ENCODE results near the gene PLCL1. TPM values are rescaled to one million over a fixed set of nuclear protein-coding genes. Genes with fewer than 3 reads are reported as not detected.
A peak's percentile ranks its signal among the peaks of the same experiment; 100 is the strongest.

The PLCL1 gene
- total RNA-seq, result 0.23 TPM

GRCh38 chr2:197804049-197804757, at the start of gene PLCL1:
PLCL1 (plus strand) TSS chr2:197804593.
- peak; percentile 90 for DNase-seq (ENCODE audit: low spot score)
- ATAC-seq, result peak; percentile 95

- no peak for DNase-seq (ENCODE audit: low spot score)
- ATAC-seq, result no peak
These were observed 45.4 kb upstream of the PLCL1 start for GRCh38 chr2:197759013-197759412.

- ATAC-seq (no peak), DNase-seq (ENCODE audit: low spot score) (no peak)
These were observed 44.6 kb upstream of the PLCL1 start for GRCh38 chr2:197759625-197760292.

- ATAC-seq, result no peak
- DNase-seq (ENCODE audit: low spot score), result no peak
These were observed 44.1 kb upstream of the PLCL1 start for GRCh38 chr2:197760293-197760657.

GRCh38 chr2:197777823-197778407, 26.5 kb upstream of the PLCL1 start:
- ATAC-seq (peak; percentile 62), DNase-seq (ENCODE audit: low spot score) (no peak)

GRCh38 chr2:197779261-197779660, 25.1 kb upstream of the PLCL1 start:
- DNase-seq (ENCODE audit: low spot score) (no peak), ATAC-seq (no peak)

- DNase-seq (ENCODE audit: low spot score) (no peak), ATAC-seq (no peak)
These were observed 22.3 kb upstream of the PLCL1 start for GRCh38 chr2:197782126-197782525.

GRCh38 chr2:197784956-197785941, 19.1 kb upstream of the PLCL1 start, which contains the start of gene BOLL:
BOLL (minus strand) TSS chr2:197785319; CDS start chr2:197781850, 3,469 bp downstream.
- no peak for ATAC-seq

GRCh38 chr2:197786010-197786877, 18.1 kb upstream of the PLCL1 start:
- ATAC-seq (no peak), DNase-seq (ENCODE audit: low spot score) (no peak)

More at GRCh38 chr2:197784956-197785941, 19.1 kb upstream of the PLCL1 start, which contains the start of gene BOLL:
- no peak for DNase-seq (ENCODE audit: low spot score)

GRCh38 chr2:197793456-197793855, 10.9 kb upstream of the PLCL1 start:
- ATAC-seq (no peak), DNase-seq (ENCODE audit: low spot score) (no peak)

- DNase-seq (ENCODE audit: low spot score) (no peak), ATAC-seq (no peak)
These were observed 9.1 kb upstream of the PLCL1 start for GRCh38 chr2:197795277-197795676.

GRCh38 chr2:197798187-197798586, 6.2 kb upstream of the PLCL1 start:
- no peak for ATAC-seq
- no peak for DNase-seq (ENCODE audit: low spot score)

GRCh38 chr2:197799068-197799467, 5.3 kb upstream of the PLCL1 start:
- DNase-seq (ENCODE audit: low spot score), result no peak

GRCh38 chr2:197800091-197800490, 4.3 kb upstream of the PLCL1 start:
- ATAC-seq, result no peak
- DNase-seq (ENCODE audit: low spot score), result no peak

More at GRCh38 chr2:197799068-197799467, 5.3 kb upstream of the PLCL1 start:
- ATAC-seq, result no peak

GRCh38 chr2:197801033-197801432, 3.4 kb upstream of the PLCL1 start:
- no peak for DNase-seq (ENCODE audit: low spot score)
- ATAC-seq, result no peak

- ATAC-seq (peak; percentile 60), DNase-seq (ENCODE audit: low spot score) (no peak)
These were observed 1.4 kb upstream of the PLCL1 start for GRCh38 chr2:197803033-197803444.

- no peak for DNase-seq (ENCODE audit: low spot score)
- peak; percentile 44 for ATAC-seq
These were observed 643 bp downstream of the PLCL1 start for GRCh38 chr2:197804758-197805714.

Data from left lobe of liver (tissue), 2 donors.